ENCODE data around the gene C6orf15.

Gene C6orf15

GRCh38 chr6:31107052-31107451 lies 5.3 kb downstream of the C6orf15 start:
- no peak for DNase-seq (ENCODE audit: low read depth)

- no peak for DNase-seq (ENCODE audit: low read depth)
These were observed 9.2 kb downstream of the C6orf15 start for GRCh38 chr6:31103136-31103535.

DNA sequence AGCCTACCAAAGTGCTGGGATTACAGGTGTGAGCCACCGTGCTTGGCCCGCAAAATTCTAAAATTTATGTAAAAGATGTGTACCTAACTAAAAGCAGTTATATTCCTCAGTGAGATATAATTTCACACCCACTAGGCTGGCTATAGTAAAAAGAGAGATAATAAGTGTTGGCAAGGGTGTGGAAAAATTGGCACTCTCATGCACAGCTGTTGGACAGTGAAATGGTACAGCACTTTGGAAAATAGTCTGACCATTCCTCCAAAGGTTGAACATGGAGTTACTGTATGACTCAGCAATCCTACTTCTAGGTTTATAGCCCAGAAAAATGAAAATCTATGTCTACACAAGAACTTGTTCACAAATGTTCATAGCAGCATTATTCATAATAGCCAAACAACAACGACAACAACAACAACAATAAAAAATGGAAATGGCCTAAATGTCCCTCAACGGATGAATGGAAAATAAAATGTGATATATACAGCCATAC lies 13.9 kb downstream of the C6orf15 start:
- DNase-seq (ENCODE audit: low read depth), result no peak

DNA sequence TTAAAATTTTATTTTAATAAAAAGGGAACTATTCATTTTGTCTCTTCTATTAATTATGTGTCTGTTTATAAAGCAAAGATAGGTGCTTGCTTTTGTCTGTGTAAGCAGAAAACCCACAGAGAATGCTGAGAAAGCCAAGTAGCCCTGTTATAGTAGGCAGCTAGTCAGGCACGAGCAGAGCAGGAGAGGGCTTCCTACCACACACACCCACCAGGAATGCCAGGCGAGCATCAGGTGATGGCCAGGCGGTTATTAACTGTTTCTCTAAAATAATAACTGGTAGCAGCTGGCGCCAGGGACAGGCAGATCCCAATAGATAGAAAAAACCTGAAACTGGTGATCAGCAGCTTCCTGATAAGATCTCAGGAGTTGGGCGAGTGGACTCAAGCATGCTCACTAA lies 15.7 kb downstream of the C6orf15 start:
- no peak for DNase-seq (ENCODE audit: low read depth)

DNA sequence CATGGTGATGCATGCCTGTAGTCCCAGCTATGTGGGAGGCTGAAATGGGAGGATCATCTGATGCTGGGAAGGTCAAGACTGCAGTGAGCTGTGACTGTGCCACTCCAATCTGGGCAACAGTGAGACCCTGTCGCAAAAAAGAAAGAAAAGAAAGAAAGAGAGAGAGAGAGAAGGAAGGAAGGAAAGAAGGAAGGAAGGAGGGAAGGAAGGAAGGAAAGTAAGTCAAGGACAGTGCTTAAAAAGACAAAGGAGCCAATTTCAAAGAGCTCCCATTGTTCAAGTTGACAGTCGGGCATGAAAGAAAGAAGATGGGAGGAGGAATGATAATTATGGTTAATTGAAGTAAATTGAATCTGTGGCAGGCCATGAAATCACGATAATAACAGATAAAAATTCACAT lies 16.2 kb downstream of the C6orf15 start:
- DNase-seq (ENCODE audit: low read depth), result no peak

DNA sequence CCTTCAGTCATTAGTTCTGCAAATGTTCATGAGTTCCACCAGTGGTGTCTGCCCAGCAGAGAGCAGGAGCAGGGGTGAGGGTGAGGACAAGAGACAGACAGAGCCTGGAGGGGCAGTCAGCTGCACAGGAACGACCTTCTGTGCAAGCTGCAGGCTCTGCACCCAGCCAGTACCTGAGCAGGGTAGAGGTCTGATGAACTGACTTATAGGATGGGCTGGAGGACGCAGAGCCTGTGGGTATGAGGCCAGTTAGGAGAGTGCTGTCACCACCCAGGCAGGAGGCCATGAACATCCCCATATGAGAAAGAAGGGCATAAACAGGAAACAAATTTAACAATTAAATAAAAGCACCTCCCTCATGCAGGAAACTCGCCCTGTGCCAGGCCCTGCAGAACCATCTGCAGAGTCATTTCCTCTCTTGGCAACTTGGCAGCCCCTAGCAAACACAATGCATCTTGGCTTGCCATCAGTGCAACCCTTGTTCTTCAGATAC lies 17.9 kb downstream of the C6orf15 start:
- DNase-seq (ENCODE audit: low read depth), result no peak

DNA sequence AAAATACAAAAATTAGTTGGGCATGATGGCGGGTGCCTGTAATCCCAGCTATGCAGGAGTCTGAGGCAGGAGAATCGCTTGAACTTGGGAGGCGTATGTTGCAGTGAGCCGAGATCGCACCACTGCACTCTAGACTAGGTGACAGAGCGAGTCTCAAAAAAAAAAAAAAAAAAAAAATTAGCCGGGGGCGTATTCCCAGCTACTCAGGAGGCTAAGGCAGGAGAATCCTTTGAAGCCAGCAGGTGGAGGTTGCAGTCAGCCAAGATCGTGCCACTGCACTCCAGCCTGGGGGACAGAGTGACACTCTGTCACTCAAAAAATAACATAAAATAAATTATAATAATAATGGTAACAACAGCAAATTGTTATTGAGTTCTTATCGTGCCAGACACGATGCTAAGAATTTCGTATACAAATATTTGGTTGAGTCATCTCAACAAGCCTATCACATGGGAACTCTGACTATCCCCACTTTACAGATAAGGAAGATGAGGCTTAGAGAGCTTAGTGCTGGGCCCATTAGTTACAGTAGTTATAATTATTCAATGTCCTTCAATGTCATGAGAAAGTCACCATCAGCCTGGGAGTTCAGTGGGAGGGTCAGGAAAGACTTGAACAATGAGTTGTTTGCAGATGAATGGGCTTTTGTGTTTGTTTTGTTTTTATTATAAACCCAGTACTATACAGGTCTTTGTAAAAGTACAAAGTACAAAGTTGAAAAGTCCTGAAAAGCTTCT lies 19.4 kb downstream of the C6orf15 start:
- DNase-seq (ENCODE audit: low read depth), result no peak

DNA sequence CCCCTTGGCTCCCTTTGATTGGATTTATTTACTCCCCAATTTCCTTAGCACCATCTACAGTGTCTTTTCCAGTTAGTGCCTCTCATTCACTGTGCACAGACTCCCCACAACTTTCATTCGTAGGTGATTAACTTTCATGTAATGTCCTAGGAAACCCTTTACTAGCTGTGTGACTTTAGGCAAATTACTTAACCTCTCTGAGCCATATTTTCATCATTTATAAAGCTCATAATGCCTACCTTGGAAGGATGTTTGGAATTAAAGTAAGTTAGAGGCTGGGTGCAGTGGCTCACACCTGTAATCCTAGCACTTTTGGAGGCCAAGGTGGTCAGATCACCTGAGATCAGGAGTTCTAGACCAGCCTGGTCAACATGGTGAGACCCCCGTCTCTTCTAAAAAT lies 20.1 kb downstream of the C6orf15 start:
- DNase-seq (ENCODE audit: low read depth), result no peak

DNA sequence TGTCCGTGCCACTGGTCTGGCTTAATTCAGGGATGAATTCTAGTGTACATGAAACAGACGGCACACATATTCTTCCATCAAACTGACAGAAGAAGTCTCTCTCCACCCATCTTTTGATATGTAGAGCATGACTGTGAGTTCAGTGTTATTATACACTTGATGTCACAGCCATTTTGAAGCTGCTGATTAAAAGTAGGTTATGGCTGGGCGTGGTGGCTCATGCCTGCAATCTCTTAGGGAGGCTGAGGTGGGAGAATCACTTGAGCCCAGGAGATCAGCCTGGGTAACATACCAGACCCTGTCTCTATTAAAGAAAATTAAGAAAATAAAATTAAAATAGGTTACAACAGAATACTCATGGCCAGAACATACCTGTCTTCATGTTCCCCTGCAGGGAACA lies 20.7 kb downstream of the C6orf15 start:
- DNase-seq (ENCODE audit: low read depth), result no peak

DNA sequence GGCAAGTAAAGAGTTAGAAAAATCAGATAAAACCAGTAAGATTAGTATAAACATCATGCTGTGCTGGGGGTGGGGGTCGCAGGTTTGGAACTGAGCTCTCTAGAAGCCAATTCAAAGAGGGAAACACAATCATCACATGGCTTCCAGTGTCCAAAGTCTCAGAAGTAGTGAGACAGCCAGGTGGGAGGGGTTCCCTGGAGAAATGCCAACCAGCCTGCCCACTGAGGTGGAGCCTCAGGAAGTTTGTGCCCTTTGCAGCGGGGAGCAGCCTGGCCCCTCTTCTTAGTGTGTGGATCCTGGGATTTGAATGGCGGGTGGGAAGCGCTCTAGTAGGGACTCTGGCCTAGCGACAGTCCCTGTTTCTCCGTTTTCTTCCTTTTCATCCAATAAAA lies 21.4 kb downstream of the C6orf15 start:
- DNase-seq (ENCODE audit: low read depth), result no peak

DNA sequence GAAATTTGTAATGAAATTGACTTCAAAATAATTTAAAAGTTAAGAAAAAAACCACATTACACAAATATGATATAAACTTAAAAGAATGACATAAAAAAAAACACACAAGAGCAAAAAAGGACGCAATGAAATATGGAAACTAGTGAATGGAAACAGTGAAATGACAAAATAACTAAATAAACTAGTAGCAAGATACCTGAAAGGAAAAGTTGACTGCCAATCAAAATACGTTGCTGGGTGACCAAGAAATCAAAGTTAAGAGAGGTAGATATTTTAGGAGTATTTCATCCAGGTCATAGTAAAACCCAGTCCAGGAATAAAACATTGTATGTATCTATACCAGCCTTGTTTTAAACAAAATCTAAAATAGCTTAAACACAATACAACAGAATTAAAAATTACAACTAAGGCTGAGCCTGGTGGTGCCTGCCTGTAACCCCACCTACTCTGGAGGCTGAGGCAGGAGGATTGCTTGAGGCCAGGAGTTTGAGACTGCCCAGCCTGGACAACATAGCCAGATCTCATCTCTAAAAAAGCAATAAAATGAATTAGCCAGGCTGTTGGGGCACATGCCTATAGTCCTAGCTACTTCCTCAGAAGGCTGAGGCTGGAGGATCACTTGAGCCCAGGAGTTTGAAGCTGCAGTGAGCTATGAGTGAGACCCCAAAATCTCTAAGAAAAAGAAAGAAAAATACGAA lies 22.0 kb downstream of the C6orf15 start:
- DNase-seq (ENCODE audit: low read depth), result no peak

GRCh38 chr6:31087494-31088089 lies 24.8 kb downstream of the C6orf15 start:
- DNase-seq (ENCODE audit: low read depth), result peak; percentile 81

GRCh38 chr6:31086788-31087440 lies 25.5 kb downstream of the C6orf15 start:
- DNase-seq (ENCODE audit: low read depth), result no peak

DNA sequence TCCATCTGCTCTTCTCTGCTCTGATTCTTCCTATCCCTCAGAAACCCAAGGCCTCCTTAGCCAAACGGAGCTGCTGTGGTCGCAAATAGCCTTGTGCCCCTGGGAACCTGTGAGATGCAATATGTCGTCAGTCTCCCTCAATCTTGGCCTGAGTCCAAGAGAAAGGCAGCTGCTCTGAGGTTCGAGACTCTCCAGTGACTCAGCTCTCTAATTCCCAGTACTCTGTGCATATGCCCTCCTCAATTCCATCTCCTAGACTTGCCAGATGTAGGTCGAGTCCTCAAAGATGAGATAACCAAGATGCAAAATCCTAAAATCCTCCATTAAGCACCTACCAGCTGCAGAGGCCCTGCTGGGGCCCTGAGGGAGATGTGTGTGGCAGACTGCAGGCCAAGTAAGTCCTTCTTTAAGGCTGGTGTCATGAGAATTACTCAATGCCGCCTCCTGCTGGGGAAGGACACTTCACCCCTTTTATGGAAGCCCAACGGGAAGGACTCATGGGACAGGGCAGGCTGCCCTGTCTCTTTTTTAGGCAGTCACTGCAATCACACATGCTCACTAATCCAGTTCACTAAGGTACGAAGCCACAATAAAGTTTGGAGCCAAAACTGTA lies 28.5 kb downstream of the C6orf15 start:
- DNase-seq (ENCODE audit: low read depth), result peak; percentile 35

DNA sequence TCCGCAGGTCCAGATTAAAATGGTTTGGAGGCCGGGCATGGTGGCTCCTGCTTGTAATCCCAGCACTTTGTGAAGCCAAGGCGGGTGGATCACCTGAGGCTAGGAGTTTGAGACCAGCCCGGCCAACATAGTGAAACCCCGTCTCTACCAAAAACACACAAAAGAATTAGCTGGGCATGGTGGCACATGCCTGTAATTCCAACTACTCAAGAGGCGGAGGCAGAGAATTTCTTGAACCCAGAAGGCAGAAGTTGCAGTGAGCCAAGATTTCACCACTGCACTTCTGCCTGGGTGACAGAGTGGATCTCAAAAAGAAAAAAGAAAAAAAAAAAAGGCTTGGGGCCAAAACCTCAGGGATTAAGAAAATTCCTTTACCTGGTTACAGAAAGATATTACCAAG lies 30.5 kb downstream of the C6orf15 start:
- DNase-seq (ENCODE audit: low read depth), result no peak

DNA sequence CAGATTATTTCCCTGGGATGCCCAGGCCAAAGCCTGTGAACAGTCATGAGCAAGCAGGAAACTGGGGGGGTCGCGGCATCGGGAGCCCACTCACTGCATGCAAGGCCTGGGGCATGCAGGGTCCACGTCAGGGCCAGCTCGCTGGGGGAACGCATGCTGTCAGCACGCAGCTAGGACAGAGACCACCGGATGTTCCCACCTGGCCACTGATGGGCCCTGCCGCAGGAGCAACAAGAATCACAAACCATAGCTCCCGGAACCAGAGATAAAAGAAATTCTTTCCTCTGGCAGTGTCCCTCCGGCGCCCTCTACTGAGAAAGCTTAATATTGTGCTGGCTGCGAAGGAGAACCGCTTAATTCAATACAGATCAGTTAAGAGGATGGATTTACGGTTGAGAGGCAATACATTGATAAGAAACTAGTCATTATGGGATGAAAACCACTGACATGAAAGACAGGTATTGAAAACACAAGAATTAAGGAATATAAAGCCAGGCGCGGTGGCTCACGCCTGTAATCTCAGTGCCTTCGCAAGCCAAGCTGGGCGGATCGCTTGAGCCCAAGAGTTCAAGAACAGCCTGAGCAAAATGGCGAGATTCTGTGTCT lies 32.6 kb downstream of the C6orf15 start:
- peak; percentile 54 for DNase-seq (ENCODE audit: low read depth)

- no peak for DNase-seq (ENCODE audit: low read depth)
These were observed 35.8 kb downstream of the C6orf15 start for GRCh38 chr6:31076611-31077010.

- DNase-seq (ENCODE audit: low read depth), result no peak
These were observed 36.8 kb downstream of the C6orf15 start for GRCh38 chr6:31075528-31075927.

- no peak for DNase-seq (ENCODE audit: low read depth)
These were observed 38.0 kb downstream of the C6orf15 start for GRCh38 chr6:31074401-31074800.

DNA sequence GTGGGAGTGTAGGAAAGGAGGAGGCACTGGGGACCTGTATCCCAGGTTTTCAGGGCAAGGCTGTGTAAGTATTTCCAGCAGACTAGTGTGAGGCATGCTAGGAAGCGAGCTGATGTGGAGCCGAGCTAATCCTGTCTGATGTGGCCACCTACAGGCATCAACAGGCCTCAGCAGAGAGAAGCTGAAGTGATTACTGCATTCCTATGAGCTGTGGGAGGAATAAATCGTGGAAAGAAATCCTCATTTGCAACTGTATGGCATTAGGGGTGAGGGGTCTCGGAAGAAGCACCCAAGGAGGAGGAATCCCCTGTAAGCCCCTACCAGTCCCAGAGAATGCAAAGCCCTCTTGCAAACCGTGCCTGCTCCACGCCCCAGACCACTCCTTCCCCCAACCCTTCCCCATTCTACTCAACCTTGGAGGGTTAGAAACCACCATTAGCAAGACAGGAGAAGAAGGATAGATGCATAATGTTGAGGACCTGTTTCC lies 41.6 kb downstream of the C6orf15 start:
- no peak for DNase-seq (ENCODE audit: low read depth)

DNA sequence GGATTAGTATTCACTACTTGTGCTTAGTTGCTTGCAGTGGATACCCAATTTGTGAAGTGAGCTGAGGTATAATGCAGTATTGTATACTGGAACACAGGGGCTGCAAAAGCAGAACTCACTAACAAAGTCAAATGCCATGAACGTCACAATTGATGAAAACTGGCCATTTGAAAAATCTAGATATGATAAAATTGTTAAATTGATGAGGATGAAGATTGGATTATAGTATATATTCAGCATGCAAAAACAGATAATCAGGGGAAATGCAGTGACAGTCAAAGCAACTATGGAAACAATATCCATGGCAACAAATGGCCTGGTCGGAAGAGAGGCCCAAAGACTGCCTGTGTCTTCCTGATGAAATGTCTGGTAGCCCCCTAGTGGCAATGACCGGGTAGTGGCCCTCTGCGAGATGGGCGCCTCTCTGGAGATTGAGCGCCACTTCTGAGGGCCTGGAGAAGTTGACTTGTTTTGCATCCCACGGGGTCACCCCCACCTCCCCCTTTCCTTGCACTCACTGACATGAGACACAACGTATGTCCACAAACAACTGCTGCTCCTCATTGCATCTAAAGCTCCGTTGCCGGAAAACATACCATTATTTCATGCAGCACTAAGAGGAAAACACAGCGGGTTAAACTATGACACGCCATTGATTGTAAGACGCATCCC lies 43.6 kb downstream of the C6orf15 start:
- peak; percentile 58 for DNase-seq (ENCODE audit: low read depth)

Measured in activated T-cell treated with anti-CD3 and anti-CD28 coated beads for 48 hours (primary cell).